GM19372 (cell line): ENCODE measurements around the gene KIAA1671.

Experiments
- ATAC-seq: cut with Tn5 transposase; IDR thresholded peaks from one replicate; pipeline ENCODE4 v1.9.1; 2021; ENCODE audit warnings: mild to moderate bottlenecking, low read depth, moderate library complexity; ENCODE audit not compliant: unreplicated experiment

Gene KIAA1671

GRCh38 chr22:25109878-25110595, 157.5 kb downstream of the KIAA1671 start:
- no peak for ATAC-seq

GRCh38 chr22:25110596-25110845, 158.0 kb downstream of the KIAA1671 start:
- ATAC-seq: no peak

GRCh38 chr22:25110846-25111578, 158.5 kb downstream of the KIAA1671 start:
- ATAC-seq: no peak

GRCh38 chr22:25111579-25112517, 159.3 kb downstream of the KIAA1671 start:
- ATAC-seq: no peak

GRCh38 chr22:25112538-25113253, 160.2 kb downstream of the KIAA1671 start:
- ATAC-seq: no peak

- ATAC-seq: no peak
Observed at GRCh38 chr22:25113316-25113721, 160.8 kb downstream of the KIAA1671 start.

- no peak for ATAC-seq
Observed at GRCh38 chr22:25114369-25115362, 162.2 kb downstream of the KIAA1671 start.

GRCh38 chr22:25119609-25120008, 167.1 kb downstream of the KIAA1671 start:
- no peak for ATAC-seq

- ATAC-seq: no peak
Observed at GRCh38 chr22:25120093-25120561, 167.6 kb downstream of the KIAA1671 start.

- ATAC-seq: no peak
Observed at GRCh38 chr22:25120761-25121212, 168.3 kb downstream of the KIAA1671 start.

- no peak for ATAC-seq
Observed at GRCh38 chr22:25122136-25122764, 169.7 kb downstream of the KIAA1671 start.

GRCh38 chr22:25123677-25124076, 171.2 kb downstream of the KIAA1671 start:
- no peak for ATAC-seq

- no peak for ATAC-seq
Observed at GRCh38 chr22:25125693-25126357, 173.3 kb downstream of the KIAA1671 start.

GRCh38 chr22:25126510-25126909, 174.0 kb downstream of the KIAA1671 start:
- no peak for ATAC-seq

- ATAC-seq: no peak
Observed at GRCh38 chr22:25127318-25127717, 174.8 kb downstream of the KIAA1671 start.

GRCh38 chr22:25130462-25130861, 177.9 kb downstream of the KIAA1671 start:
- no peak for ATAC-seq

GRCh38 chr22:25131198-25131887, 178.8 kb downstream of the KIAA1671 start:
- no peak for ATAC-seq

- ATAC-seq: no peak
Observed at GRCh38 chr22:25134028-25134427, 181.5 kb downstream of the KIAA1671 start.
